KMS-11 (cell line): Measurements from ENCODE around the gene QDPR.

Experiments used
- H2AFZ ChIP-seq: fragments of 200-600 bp; sonication (generic); 2 replicates; pipeline ENCODE4 v1.6.1; 2016; ENCODE audit warnings: antibody characterized with exemption, mixed run types, low read depth
- H3K27ac ChIP-seq: fragments of 200-600 bp; sonication (generic); 2 replicates; pipeline ENCODE4 v1.6.1; 2016; ENCODE audit warnings: mild to moderate bottlenecking, mixed run types
- H3K27me3 ChIP-seq: fragments of 200-600 bp; sonication (generic); 2 replicates; pipeline ENCODE4 v1.6.1; 2017; ENCODE audit warnings: mild to moderate bottlenecking, low read depth, mixed run types, moderate library complexity; ENCODE audit not compliant: insufficient read depth
- H3K36me3 ChIP-seq: fragments of 200-600 bp; sonication (generic); 2 replicates; pipeline ENCODE4 v1.6.1; 2017; ENCODE audit warnings: mild to moderate bottlenecking, mixed run types; ENCODE audit not compliant: insufficient read depth
- H3K4me1 ChIP-seq: fragments of 200-600 bp; sonication (generic); 2 replicates; pipeline ENCODE4 v1.6.1; 2016; ENCODE audit warnings: mild to moderate bottlenecking, low read depth, mixed run types; ENCODE audit not compliant: poor library complexity, severe bottlenecking
- H3K4me2 ChIP-seq: fragments of 200-600 bp; sonication (generic); 2 replicates; pipeline ENCODE4 v1.7.0; 2016; ENCODE audit warnings: mild to moderate bottlenecking, mixed run types
- H3K4me3 ChIP-seq: fragments of 200-600 bp; sonication (generic); IDR thresholded peaks from 2 replicates; pipeline ENCODE4 v1.6.1; 2017; ENCODE audit warnings: low read depth, low read length, mixed read lengths; ENCODE audit not compliant: insufficient read depth
- H3K79me2 ChIP-seq: fragments of 200-600 bp; sonication (generic); 2 replicates; pipeline ENCODE4 v1.6.1; 2016; ENCODE audit warnings: low read depth, mixed run types; ENCODE audit not compliant: insufficient read depth
- H3K9ac ChIP-seq: fragments of 200-600 bp; sonication (generic); 2 replicates; pipeline ENCODE4 v1.6.1; 2016; ENCODE audit warnings: mild to moderate bottlenecking, mixed run types
- H4K20me1 ChIP-seq: fragments of 200-600 bp; sonication (generic); 2 replicates; pipeline ENCODE4 v1.6.1; 2016; ENCODE audit warnings: mild to moderate bottlenecking, mixed run types; ENCODE audit not compliant: insufficient read depth
- CTCF ChIP-seq: fragments of 200-600 bp; sonication (generic); conservative IDR thresholded peaks from 2 replicates; pipeline ENCODE4 v1.6.1; 2017; ENCODE audit warnings: low read depth, mild to moderate bottlenecking, antibody characterized with exemption, low read length, moderate library complexity, mixed read lengths

The QDPR gene

GRCh38 chr4:17511950-17512795 lies at the start of gene QDPR:
Gene QDPR (minus strand): TSS chr4:17512090. CDS start chr4:17512054, 36 bp downstream.
- peak within 1 kb of the TSS; percentile 79 for H2AFZ ChIP-seq
- peak; percentile 50; the same call in 1 of the 2 replicates for TF ChIP-seq CTCF
- no peak within 1 kb of the TSS for H3K4me3 ChIP-seq
- H3K27ac ChIP-seq, result peak within 1 kb of the TSS; percentile 56
- H4K20me1 ChIP-seq, result no peaks in the 10 kb centered on the region
- peaks cover 16% of the 10 kb centered on the region for H3K4me1 ChIP-seq
- H3K27me3 ChIP-seq, result no peaks in the 10 kb centered on the region
- no peaks in the 10 kb centered on the region for H3K36me3 ChIP-seq
- peak within 1 kb of the TSS; percentile 79 for H3K9ac ChIP-seq
- H3K4me2 ChIP-seq, result peak within 1 kb of the TSS; percentile 67
- H3K79me2 ChIP-seq, result peaks cover 9% of the 10 kb centered on the region; the same call in 1 of the 2 replicates

- Histone ChIP-seq H3K36me3 (no peaks in the 10 kb centered on the region), H3K27ac (no peak overlapping the region), H2AFZ (no peak overlapping the region), H4K20me1 (no peaks in the 10 kb centered on the region), H3K4me3 (no peak overlapping the region), H3K9ac (no peak overlapping the region), H3K27me3 (no peaks in the 10 kb centered on the region), H3K4me1 (peaks cover 6% of the 10 kb centered on the region), H3K79me2 (no peaks in the 10 kb centered on the region), H3K4me2 (no peak overlapping the region)
- no peak for TF ChIP-seq CTCF
These were observed 49.5 kb upstream of the QDPR start for GRCh38 chr4:17561195-17561909.

GRCh38 chr4:17560065-17560673 lies 48.3 kb upstream of the QDPR start:
- Histone ChIP-seq H3K4me1 (peaks cover 8% of the 10 kb centered on the region), H2AFZ (no peak overlapping the region), H3K27ac (no peak overlapping the region), H3K27me3 (no peaks in the 10 kb centered on the region), H3K4me3 (no peak overlapping the region), H3K36me3 (no peaks in the 10 kb centered on the region), H3K4me2 (no peak overlapping the region), H4K20me1 (no peaks in the 10 kb centered on the region), H3K79me2 (no peaks in the 10 kb centered on the region), H3K9ac (no peak overlapping the region)
- TF ChIP-seq CTCF, result no peak

GRCh38 chr4:17559709-17560048 lies 47.8 kb upstream of the QDPR start:
- TF ChIP-seq CTCF, result no peak
- H3K27ac ChIP-seq, result no peak overlapping the region
- H3K4me3 ChIP-seq, result no peak overlapping the region
- H3K4me2 ChIP-seq, result no peak overlapping the region
- no peak overlapping the region for H2AFZ ChIP-seq
- H4K20me1 ChIP-seq, result no peaks in the 10 kb centered on the region
- H3K36me3 ChIP-seq, result no peaks in the 10 kb centered on the region
- H3K4me1 ChIP-seq, result peaks cover 9% of the 10 kb centered on the region
- no peaks in the 10 kb centered on the region for H3K79me2 ChIP-seq
- no peaks in the 10 kb centered on the region for H3K27me3 ChIP-seq
- H3K9ac ChIP-seq, result no peak overlapping the region
